Esophagus muscularis mucosa (tissue), 4 donors: ENCODE data around the gene SMARCC1. TPM values are rescaled to one million over a fixed set of nuclear protein-coding genes. Genes with fewer than 3 reads are reported as not detected.
A peak's percentile ranks its signal among the peaks of the same experiment; 100 is the strongest.

Experiments used
- DNase-seq: peaks from one replicate; pipeline ENCODE4 v3.0.0-alpha.2; 2017; ENCODE audit errors: extremely low spot score
- H3K27ac ChIP-seq, 4 donors: fragments of 200-600 bp; sonication (generic); replicated peaks in 1 of 4; 1 replicate in 3 of 4; 2 replicates in 1 of 4; pipeline ENCODE4 v1.5.1; 2016 to 2019; ENCODE audit warnings: mild to moderate bottlenecking in 1 of 4
- H3K27me3 ChIP-seq, 4 donors: fragments of 200-600 bp; sonication (generic); one replicate each; pipeline versions ENCODE4 v1.5.1 to v1.6.0; 2016 to 2019
- H3K36me3 ChIP-seq, 4 donors: fragments of 200-600 bp; sonication (generic); one replicate each; pipeline ENCODE4 v1.5.1; 2016 to 2019
- H3K4me1 ChIP-seq, 4 donors: fragments of 200-600 bp; sonication (generic); one replicate each; pipeline ENCODE4 v1.5.1; 2016 to 2019
- H3K4me3 ChIP-seq, 4 donors: fragments of 200-600 bp; sonication (generic); 1 replicate in 2 of 4; 2 replicates in 2 of 4; pipeline ENCODE4 v1.5.1; 2016 to 2019; ENCODE audit warnings: mild to moderate bottlenecking in 4 of 4, moderate library complexity in 1 of 4
- H3K9me3 ChIP-seq, 4 donors: fragments of 200-600 bp; sonication (generic); 1 replicate in 3 of 4; 2 replicates in 1 of 4; pipeline ENCODE4 v1.5.1; 2016 to 2019
- EP300 ChIP-seq: sonication (generic); formaldehyde crosslinking; IDR thresholded peaks from one replicate; pipeline ENCODE4 v1.6.1; 2017; ENCODE audit warnings: antibody characterized with exemption
- POLR2A ChIP-seq: fragments of 450-650 bp; IDR thresholded peaks from one replicate; pipeline ENCODE4 v1.6.1; 2017; ENCODE audit warnings: antibody characterized with exemption, moderate library complexity, mild to moderate bottlenecking, low read depth
- POLR2AphosphoS5 ChIP-seq, 2 donors: sonication (generic); formaldehyde crosslinking; IDR thresholded peaks; one replicate each; pipeline ENCODE4 v1.6.1; 2017; ENCODE audit warnings: antibody characterized with exemption in 2 of 2
- WGBS: methylation state at CpG from one replicate; pipeline ENCODE4 v1.1.5; 2018; 5-methylcytosine and 5-hydroxymethylcytosine counted together
- intact Hi-C: fragments of 100-400 bp; cut with DNase I; formaldehyde crosslinking; loops from one replicate; pipeline ENCODE4 v1.15.1; 2023
- total RNA-seq, 4 donors: library from RNA; depleted of rRNA; stranded (reverse); fragments of >200 nt; gene quantifications; one replicate each; pipeline versions ENCODE4 v1.1.0 to v1.2.1, GENCODE V29; 2016
- TF ChIP-seq, protein P1 (sequence below), 3 experiments: fragments of 200-600 bp in 2 of 3; fragments of 450-650 bp in 1 of 3; sonication (generic) in 2 of 3; IDR thresholded peaks; one replicate each; pipeline ENCODE4 v1.5.1; 2017 to 2019; ENCODE audit warnings: antibody characterized with exemption in 3 of 3, mild to moderate bottlenecking in 2 of 3, moderate library complexity in 1 of 3

SMARCC1 gene
- total RNA-seq, 4 donors from 2014 or later = 46.1 to 57.2 (median 49.7) TPM

DNA sequence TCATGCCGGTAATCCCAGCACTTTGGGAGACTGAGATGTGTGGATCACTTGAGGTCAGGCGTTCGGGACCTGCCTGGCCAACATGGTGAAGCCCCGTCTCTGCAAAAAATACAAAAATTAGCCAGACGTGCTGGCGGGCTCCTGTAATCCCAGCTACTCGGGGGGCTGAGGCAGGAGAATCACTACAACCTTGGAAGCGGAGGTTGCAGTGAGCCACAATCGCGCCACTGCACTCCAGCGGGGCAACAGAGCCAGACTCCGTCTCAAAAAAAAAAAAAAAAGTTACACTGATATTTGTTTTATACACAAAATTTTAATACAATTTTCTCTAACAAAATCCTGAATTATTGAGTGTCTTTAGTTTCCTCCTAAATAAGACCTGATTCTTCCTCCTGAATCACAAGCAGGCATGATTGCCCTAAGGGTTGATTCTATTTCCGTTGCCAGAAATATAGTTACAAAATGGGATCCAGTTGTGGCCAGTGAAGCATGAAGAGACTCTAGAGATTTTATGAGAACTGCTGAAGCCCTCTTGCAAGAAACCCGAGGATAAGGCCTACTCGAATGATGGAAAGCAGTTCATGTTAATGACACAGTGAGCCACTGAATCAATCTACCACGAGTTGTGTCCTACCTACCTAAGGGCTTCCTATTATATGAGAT is 9.6 kb upstream of the SMARCC1 start:
- Histone ChIP-seq H3K27me3 (no peaks in the 10 kb centered on the region), H3K4me1 (peaks cover 4 to 10% (median 5%) of the 10 kb centered on the region in 4 donors), H3K4me3 (no peak overlapping the region), H3K27ac (no peak overlapping the region), H3K9me3 (no peaks in the 10 kb centered on the region), H3K36me3 (no peaks in the 10 kb centered on the region)
- intact Hi-C loops = no loop called here
- TF ChIP-seq, protein P1, sequence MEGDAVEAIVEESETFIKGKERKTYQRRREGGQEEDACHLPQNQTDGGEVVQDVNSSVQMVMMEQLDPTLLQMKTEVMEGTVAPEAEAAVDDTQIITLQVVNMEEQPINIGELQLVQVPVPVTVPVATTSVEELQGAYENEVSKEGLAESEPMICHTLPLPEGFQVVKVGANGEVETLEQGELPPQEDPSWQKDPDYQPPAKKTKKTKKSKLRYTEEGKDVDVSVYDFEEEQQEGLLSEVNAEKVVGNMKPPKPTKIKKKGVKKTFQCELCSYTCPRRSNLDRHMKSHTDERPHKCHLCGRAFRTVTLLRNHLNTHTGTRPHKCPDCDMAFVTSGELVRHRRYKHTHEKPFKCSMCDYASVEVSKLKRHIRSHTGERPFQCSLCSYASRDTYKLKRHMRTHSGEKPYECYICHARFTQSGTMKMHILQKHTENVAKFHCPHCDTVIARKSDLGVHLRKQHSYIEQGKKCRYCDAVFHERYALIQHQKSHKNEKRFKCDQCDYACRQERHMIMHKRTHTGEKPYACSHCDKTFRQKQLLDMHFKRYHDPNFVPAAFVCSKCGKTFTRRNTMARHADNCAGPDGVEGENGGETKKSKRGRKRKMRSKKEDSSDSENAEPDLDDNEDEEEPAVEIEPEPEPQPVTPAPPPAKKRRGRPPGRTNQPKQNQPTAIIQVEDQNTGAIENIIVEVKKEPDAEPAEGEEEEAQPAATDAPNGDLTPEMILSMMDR (IDR thresholded peaks at IDR 0.05) = no peak
- TF ChIP-seq POLR2AphosphoS5 (IDR thresholded peaks at IDR 0.05) = no peak
- TF ChIP-seq EP300 = no peak
- no peak for TF ChIP-seq POLR2A
- DNase-seq = no peak
- 93% methylated on average over 15 of the region's 16 CpGs for WGBS

DNA sequence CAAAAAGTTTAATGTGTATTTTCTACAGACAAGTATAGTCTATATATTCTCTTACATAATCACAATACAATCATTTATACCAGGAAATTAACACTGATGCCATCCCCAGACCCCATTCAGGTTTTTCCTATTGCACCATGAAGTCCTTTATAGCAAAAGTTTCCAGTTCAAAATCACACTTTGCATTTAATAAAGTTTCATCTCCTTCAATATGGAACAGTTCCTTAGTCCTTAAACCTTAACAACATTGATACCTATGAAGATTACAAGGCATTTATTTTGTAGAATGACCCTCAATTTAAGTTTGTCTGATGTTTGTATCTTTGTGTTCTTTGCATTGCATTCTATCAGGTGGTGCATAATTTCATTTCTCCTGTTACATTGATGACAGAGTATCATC is 2.0 kb upstream of the SMARCC1 start:
- TF ChIP-seq EP300 (no peak), POLR2A (no peak), POLR2AphosphoS5 (IDR thresholded peaks at IDR 0.05) (no peak)
- TF ChIP-seq, protein P1 (IDR thresholded peaks at IDR 0.05) = no peak
- Histone ChIP-seq H3K4me3 (no peak overlapping the region), H3K27ac (peak overlapping the region in 1 of 4 donors; percentile 100), H3K9me3 (no peaks in the 10 kb centered on the region), H3K4me1 (peaks cover 29 to 37% (median 30%) of the 10 kb centered on the region in 4 donors), H3K27me3 (no peaks in the 10 kb centered on the region), H3K36me3 (no peaks in the 10 kb centered on the region)
- no peak for DNase-seq
- intact Hi-C loops = no loop called here

DNA sequence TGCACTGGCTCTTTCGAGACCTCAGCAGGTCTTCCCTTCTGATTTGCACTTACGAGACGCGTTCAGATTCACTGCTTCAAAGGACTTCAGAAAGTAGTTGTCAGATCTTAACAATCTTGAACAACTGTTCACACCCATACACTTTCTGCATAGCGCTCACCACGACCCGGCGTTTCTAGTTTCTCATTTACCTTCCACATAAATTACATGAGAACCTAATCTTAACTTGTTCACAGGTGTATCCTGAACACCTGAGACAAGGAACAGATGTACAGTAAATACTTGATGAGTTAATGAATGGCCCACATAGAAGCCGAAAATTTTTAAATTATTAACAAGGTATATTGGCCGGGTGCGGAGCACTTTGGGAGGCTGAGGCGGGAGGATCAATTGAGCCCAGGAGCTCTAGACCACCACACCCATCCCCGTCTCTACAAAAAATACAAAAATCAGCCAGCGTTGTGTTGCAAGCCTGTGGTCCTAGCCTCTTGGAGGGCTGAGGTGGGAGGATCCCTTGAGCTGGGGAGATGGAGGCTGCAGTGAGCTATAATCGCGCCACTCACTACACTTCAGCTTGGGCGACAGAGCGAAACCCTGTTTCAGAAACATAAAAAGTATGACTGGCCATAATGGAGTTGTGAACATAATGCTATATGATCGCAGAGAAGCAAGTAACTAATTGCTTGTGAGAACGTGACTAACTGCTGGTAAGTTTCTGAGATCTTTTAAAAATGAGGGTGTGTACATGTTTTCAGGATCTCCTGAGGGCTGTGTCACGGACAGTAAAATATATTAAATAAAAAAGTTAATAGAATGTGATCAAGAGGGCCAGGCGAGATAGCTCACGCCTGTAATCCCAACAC is 984 bp upstream of the SMARCC1 start:
- Histone ChIP-seq H3K4me3 (peak overlapping the region; percentile 93 to 100 (median 98)), H3K9me3 (no peaks in the 10 kb centered on the region), H3K27me3 (no peaks in the 10 kb centered on the region), H3K4me1 (peaks cover 28 to 38% (median 34%) of the 10 kb centered on the region in 4 donors), H3K36me3 (no peaks in the 10 kb centered on the region), H3K27ac (peak overlapping the region; percentile 96 to 100 (median 98))
- TF ChIP-seq POLR2AphosphoS5 (IDR thresholded peaks at IDR 0.05) = no peak
- TF ChIP-seq POLR2A = no peak
- TF ChIP-seq EP300 = no peak
- TF ChIP-seq, protein P1 (IDR thresholded peaks at IDR 0.05) = no peak
- DNase-seq = no peak
- 67% methylated on average over 23 of the region's 23 CpGs for WGBS
- intact Hi-C loops = no loop called here

DNA sequence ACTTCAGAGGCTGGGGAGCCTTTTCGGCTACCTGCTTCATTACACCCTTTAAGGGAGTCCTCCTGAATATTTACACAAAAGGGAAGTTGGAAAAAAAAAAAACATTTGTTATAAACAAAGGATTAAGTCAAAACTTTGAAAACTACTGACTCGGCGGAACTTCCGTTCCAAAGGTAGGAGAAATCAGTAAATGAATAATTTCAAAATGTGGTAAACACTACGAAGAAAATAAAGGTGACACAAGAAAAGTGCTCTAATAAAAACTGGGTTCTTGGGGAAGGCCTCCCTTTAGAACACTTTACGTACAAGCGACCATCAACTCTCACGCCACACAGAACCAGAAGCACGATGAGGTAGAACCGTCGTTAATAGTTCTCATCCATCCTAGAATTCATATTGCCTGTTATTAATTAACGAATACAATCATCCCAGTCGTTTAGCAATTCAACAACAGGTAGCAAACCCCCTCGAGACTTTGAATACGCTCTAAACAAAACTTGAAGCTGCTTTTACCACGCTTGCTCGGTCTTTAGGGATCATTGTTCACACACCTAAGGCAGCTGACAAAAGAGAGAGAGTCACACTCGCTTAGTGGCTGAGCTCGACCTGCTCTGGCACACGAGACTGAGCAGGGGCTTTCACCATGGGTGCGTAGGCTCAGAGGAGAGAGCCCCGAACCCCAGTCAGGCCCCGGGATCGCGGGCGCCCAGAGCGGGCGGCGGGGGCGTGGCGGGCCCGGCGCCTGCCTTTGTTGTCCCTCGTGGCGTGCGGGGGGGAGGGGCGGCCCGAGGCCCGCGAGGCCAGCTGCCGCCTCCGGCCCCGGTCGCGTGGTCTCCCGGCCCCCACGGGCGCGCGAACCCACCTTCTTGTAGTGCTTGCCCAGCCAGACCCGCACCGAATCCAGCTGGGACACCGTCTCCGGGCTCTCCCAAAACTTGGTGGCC is 680 bp downstream of the SMARCC1 start:
- H3K4me1 ChIP-seq = peaks cover 28 to 38% (median 36%) of the 10 kb centered on the region in 4 donors
- H3K4me3 ChIP-seq = peak overlapping the region; percentile 93 to 100 (median 98)
- DNase-seq = no peak
- TF ChIP-seq POLR2AphosphoS5 (IDR thresholded peaks at IDR 0.05) (peak in 1 of 2 donors; percentile 38), POLR2A (no peak), EP300 (no peak)
- under 1% methylated on average over 21 of the region's 54 CpGs for WGBS
- H3K27me3 ChIP-seq = no peaks in the 10 kb centered on the region
- H3K27ac ChIP-seq = peak overlapping the region; percentile 96 to 100 (median 98)
- intact Hi-C loops = no loop called here
- no peaks in the 10 kb centered on the region for H3K36me3 ChIP-seq
- H3K9me3 ChIP-seq = no peaks in the 10 kb centered on the region
